ENCODE measurements around the gene PYCARD. TPM values are rescaled to one million over a fixed set of nuclear protein-coding genes. Genes with fewer than 3 reads are reported as not detected.
"Not testable (repeated sequence)": the region's sequence is repeated elsewhere in the genome, so short reads cannot be mapped to it uniquely, and the experiment has no call there.

The PYCARD gene
- polyA plus RNA-seq (ENCODE audit: insufficient read length in 12 of 12): 10 to 100 TPM in 3 of 12 donors, 1 to 10 TPM in 8, not detected in 1; 3.8 to 28.0 (median 6.0) TPM
- long read RNA-seq, donor 1, transcript PYCARD-201 (3 exons, 990 nt): major isoform, 37 of 41 reads
- long read RNA-seq, donor 1, partial matches to known transcripts: 0 of 41 reads
- long read RNA-seq, donor 1, other reads (novel, unspliced or antisense): 0 of 41 reads
- long read RNA-seq, donor 2, partial matches to known transcripts: 0 of 7 reads
- long read RNA-seq, donor 2, other reads (novel, unspliced or antisense): 0 of 7 reads
- long read RNA-seq, donor 3, partial matches to known transcripts: 0 of 1 reads
- long read RNA-seq, donor 3, other reads (novel, unspliced or antisense): 0 of 1 reads
- long read RNA-seq, donor 4, transcript PYCARD-201 (3 exons, 990 nt): major isoform, 7 of 7 reads
- long read RNA-seq, donor 4, partial matches to known transcripts: 0 of 7 reads
- long read RNA-seq, donor 4, other reads (novel, unspliced or antisense): 0 of 7 reads
- long read RNA-seq, donor 5, transcript PYCARD-201 (3 exons, 990 nt): major isoform, 7 of 8 reads
- long read RNA-seq, donor 5, partial matches to known transcripts: 0 of 8 reads
- long read RNA-seq, donor 5, other reads (novel, unspliced or antisense): 0 of 8 reads
- long read RNA-seq, donor 6, transcript PYCARD-201 (3 exons, 990 nt): major isoform, 7 of 7 reads
- long read RNA-seq, donor 6, partial matches to known transcripts: 0 of 7 reads
- long read RNA-seq, donor 6, other reads (novel, unspliced or antisense): 0 of 7 reads
- long read RNA-seq, donor 7, partial matches to known transcripts: 0 of 2 reads
- long read RNA-seq, donor 7, other reads (novel, unspliced or antisense): 0 of 2 reads
- long read RNA-seq, donor 8, transcript PYCARD-201 (3 exons, 990 nt): major isoform, 8 of 8 reads
- long read RNA-seq, donor 8, partial matches to known transcripts: 0 of 8 reads
- long read RNA-seq, donor 8, other reads (novel, unspliced or antisense): 0 of 8 reads
- long read RNA-seq, donor 9, transcript PYCARD-201 (3 exons, 990 nt): major isoform, 9 of 15 reads
- long read RNA-seq, donor 9, partial matches to known transcripts: 0 of 15 reads
- long read RNA-seq, donor 9, other reads (novel, unspliced or antisense): 0 of 15 reads
- long read RNA-seq, donor 10, partial matches to known transcripts: 0 of 6 reads
- long read RNA-seq, donor 10, other reads (novel, unspliced or antisense): 0 of 6 reads
- long read RNA-seq, donor 11, transcript PYCARD-201 (3 exons, 990 nt): major isoform, 11 of 12 reads
- long read RNA-seq, donor 11, partial matches to known transcripts: 0 of 12 reads
- long read RNA-seq, donor 11, other reads (novel, unspliced or antisense): 0 of 12 reads

GRCh38 chr16:31202414-31203375 is at the start of gene PYCARD:
Gene PYCARD (minus strand): TSS chr16:31202760. CDS start chr16:31202690, 70 bp downstream.
- no peak for DNase-seq

- no peak for DNase-seq
These were observed 48.9 kb upstream of the PYCARD start for GRCh38 chr16:31251435-31251834.

- DNase-seq: no peak
These were observed 48.3 kb upstream of the PYCARD start for GRCh38 chr16:31250782-31251384.

GRCh38 chr16:31248344-31248743 is 45.8 kb upstream of the PYCARD start:
- DNase-seq: no peak

- DNase-seq: no peak
These were observed 43.7 kb upstream of the PYCARD start for GRCh38 chr16:31246296-31246695.

GRCh38 chr16:31245598-31245997 is 43.0 kb upstream of the PYCARD start:
- DNase-seq: not testable (repeated sequence)

GRCh38 chr16:31243734-31244670 is 41.4 kb upstream of the PYCARD start:
- no peak for DNase-seq

- DNase-seq: no peak
These were observed 39.6 kb upstream of the PYCARD start for GRCh38 chr16:31242206-31242605.

GRCh38 chr16:31238041-31238440 is 35.5 kb upstream of the PYCARD start:
- DNase-seq: no peak

- DNase-seq: no peak
These were observed 26.9 kb upstream of the PYCARD start for GRCh38 chr16:31229501-31229900.

- no peak for DNase-seq
These were observed 25.6 kb upstream of the PYCARD start for GRCh38 chr16:31228206-31228605.

- no peak for DNase-seq
These were observed 22.6 kb upstream of the PYCARD start for GRCh38 chr16:31225193-31225592.

- DNase-seq: no peak
These were observed 21.8 kb upstream of the PYCARD start for GRCh38 chr16:31224092-31224955.

- no peak for DNase-seq
These were observed 20.5 kb upstream of the PYCARD start for GRCh38 chr16:31223044-31223443.

- no peak for DNase-seq
These were observed 19.0 kb upstream of the PYCARD start for GRCh38 chr16:31221357-31222160.

GRCh38 chr16:31219154-31219741 is 16.7 kb upstream of the PYCARD start:
- no peak for DNase-seq

GRCh38 chr16:31217136-31217530 is 14.6 kb upstream of the PYCARD start:
- DNase-seq: no peak

All from muscle of arm (tissue), 14 donors.